ENCODE measurements around the gene KCND3.

Gene KCND3

DNA sequence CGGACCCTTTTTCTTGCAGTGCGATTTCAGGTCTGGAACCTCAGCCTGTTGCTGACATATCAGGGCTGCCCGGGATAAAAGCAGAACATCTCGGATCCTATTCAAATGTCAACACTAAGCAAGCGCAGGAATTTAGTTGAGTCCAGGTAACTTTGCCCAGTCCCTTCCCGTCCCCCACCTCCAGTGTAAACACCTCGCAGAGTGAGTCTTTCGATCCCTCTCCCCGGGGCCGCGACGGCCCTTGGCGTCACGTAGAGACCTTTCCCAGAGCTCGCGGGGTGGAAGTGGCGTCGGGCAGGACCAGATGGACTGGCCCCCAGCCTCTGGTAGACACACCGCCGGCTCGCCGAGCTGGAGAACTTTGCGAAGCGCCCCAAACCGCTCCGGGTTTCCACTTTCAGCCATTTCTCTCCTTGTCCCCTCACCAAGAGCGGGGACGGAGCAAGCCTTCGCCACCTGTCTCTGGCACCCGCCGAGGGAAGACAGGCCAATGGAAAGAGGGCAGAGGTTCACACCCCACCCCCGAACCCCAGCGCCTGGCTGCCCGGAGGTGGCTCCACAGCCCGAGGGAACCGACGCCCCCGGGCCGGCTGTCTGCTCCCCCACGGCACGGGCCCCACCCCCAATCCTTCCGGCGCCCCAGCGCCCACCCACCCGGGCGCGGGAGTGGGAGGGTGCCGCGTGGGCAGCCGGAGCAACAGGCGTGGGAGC is 570 bp downstream of the KCND3 start:
- DNase-seq (ENCODE audit: low spot score), result no peak

GRCh38 chr1:111988377-111988742 is 1.1 kb downstream of the KCND3 start:
- no peak for DNase-seq (ENCODE audit: low spot score)

DNA sequence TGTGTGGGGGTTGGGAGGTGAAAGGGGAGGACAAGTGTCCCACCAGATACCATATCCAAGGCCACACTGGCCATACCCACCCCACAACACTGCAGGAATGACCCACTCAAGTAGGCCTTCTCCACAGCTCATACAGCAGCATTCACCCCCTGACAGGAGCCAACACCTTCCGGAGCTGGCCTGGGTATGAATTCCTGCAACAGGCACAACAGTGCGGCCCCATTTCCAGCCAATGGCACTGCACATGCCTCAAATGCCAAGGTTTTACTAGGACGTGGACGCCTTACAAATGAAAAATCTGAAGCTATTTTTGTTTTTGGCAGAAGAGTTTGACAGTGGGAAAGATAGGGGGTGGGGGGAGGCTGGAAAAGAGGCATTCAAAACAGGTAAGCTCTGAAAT is 2.0 kb downstream of the KCND3 start:
- DNase-seq (ENCODE audit: low spot score), result no peak

DNA sequence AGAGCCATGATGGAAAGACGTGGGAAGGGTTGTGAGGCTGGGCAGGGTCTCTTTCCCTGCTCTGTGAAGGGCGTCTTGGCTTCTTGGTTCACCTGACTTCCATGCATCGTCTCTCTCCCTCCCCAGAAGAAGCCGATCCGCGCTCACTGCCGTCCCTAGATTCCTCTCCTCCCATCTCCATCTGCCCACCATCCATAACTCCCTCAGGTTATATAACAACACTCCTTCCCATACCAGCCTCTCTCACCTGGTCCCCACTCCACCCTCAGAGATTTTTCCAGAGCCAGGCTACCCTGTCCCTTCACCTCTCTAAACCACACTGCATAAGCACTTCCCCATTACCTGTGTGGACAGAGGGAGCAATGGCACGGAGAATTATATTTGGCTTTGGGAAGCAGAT is 6.0 kb downstream of the KCND3 start:
- DNase-seq (ENCODE audit: low spot score), result no peak

- no peak for DNase-seq (ENCODE audit: low spot score)
These were observed 7.0 kb downstream of the KCND3 start for GRCh38 chr1:111982428-111982827.

GRCh38 chr1:111981871-111982270 is 7.6 kb downstream of the KCND3 start:
- no peak for DNase-seq (ENCODE audit: low spot score)

- DNase-seq (ENCODE audit: low spot score), result no peak
These were observed 8.4 kb downstream of the KCND3 start for GRCh38 chr1:111981090-111981489.

DNA sequence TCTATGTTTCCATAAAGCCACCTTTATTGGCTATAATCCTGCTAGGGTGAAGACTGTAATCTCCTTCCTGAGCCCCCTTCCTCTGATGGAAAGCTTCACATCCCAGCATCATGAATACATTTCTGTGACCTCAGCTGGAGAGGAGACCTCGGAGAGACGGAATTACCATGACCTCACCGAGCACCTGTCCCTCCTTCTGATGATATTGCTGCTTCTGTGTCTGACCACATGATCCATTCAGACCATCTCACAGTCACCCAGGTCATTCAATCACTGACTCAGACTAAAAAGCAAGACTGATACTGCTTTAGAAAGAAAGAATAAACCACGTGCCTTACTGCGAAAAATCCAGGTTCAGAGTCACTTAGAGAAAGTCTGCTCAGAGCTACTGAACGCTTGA is 8.8 kb downstream of the KCND3 start:
- DNase-seq (ENCODE audit: low spot score), result no peak

GRCh38 chr1:111978695-111979094 is 10.8 kb downstream of the KCND3 start:
- DNase-seq (ENCODE audit: low spot score), result no peak

DNA sequence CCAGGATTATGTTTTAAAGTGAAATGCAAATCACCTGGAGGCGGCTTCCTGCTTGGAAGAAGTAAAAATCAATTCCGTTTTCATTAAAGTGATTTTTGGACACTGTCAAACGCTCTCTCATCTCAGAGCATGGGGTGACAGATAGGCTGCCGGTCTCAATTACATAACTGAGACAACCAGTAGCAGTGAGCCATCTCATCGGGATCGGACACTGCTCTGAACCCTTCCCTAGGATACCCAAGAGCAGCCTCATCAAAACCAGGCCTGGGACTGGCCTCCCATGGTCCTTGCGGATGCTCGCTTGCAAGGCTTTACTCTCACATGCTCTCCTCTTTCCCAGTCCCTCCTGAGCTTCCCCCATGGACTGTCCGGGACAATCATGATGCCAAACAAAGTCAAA is 12.1 kb downstream of the KCND3 start:
- DNase-seq (ENCODE audit: low spot score), result no peak

DNA sequence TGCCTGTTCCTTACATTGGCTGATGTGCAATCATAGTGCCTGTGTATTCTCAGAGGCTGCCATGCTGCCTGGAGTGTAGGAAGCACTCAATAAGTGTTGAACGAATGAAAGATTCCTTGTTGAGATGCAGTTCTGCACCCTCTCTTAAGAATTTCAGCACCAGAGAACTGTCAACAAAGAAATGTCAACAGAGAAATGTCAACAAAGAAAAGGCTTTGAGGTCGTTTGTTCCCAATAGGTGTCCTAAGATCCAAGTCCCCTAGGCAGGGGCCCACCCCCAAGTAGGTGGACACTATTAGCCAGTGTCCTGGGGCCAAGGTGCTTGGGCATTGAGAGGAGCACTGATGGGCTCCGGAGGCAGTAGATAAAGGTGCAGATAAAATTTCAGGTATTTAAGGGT is 12.6 kb downstream of the KCND3 start:
- DNase-seq (ENCODE audit: low spot score), result no peak

DNA sequence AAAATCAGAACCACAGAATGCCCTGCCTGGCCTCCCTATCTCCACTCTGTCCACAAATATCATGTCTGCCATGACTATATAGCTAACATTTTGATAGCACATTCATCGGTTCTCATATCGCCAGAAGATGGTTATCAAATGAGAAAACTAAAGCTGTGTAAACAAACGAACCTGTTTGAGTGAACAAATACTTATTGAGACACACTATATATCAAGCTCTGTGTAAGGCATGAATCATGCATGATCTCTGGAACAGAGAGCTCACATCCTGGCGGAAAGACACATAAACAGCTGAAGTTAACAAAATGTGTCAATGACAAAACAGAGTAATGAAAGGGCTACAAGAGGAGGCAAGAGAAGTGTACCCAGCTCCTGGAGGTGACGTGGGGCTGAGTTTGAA is 13.1 kb downstream of the KCND3 start:
- no peak for DNase-seq (ENCODE audit: low spot score)

DNA sequence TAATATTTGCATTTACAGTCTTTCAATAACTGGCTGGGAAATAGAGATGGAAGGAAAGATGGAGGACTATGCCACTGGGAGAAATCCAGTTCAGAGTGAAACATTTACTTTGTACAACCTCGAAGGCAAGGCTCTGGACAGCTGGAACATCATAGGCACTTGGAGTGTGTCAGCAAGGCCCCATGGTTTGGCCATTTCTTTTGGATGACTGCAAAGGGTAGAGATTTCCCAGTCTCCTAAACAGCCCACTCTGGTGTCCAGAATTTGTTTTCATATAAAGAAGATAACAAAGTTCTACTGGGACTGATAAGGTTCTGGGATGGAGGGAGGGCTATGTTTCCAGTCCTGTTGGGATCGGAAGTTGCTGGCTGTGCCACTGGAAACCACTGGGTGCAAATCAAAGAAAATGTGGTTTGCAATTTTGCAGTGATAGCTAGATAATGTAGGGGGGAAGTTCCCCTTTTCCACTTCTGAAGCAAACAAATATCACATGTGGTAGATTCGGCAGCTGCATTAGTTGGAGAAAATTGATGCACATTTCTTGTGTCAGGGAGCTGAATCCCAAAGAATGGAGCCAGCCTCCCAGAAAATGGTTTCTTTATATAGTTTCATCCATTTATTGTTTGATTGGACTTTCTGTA is 16.2 kb downstream of the KCND3 start:
- no peak for DNase-seq (ENCODE audit: low spot score)

DNA sequence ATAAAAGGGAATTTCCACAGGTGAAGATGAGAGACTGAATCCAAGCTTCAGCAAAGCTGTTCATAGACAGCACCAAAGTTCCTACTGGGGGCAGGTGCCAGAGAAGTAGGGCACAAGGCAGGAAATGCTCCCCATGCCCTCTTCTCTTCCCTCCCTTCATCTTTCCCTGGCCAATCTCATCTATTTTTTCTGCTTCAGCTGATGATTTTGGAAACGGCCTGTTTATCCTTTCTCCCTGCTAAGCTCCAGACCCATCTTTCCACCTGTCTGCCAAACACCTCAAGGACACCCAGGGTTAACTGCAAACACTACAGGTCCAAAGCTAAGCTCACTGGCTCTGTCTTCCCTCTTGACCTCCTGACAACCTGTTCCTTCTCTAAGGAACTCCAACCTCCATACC is 18.1 kb downstream of the KCND3 start:
- no peak for DNase-seq (ENCODE audit: low spot score)

- no peak for DNase-seq (ENCODE audit: low spot score)
These were observed 21.0 kb downstream of the KCND3 start for GRCh38 chr1:111968511-111968910.

GRCh38 chr1:111967886-111968285 is 21.6 kb downstream of the KCND3 start:
- DNase-seq (ENCODE audit: low spot score), result peak; percentile 36

- DNase-seq (ENCODE audit: low spot score), result no peak
These were observed 22.3 kb downstream of the KCND3 start for GRCh38 chr1:111967067-111967690.

GRCh38 chr1:111965781-111966443 is 23.6 kb downstream of the KCND3 start:
- DNase-seq (ENCODE audit: low spot score), result no peak

DNA sequence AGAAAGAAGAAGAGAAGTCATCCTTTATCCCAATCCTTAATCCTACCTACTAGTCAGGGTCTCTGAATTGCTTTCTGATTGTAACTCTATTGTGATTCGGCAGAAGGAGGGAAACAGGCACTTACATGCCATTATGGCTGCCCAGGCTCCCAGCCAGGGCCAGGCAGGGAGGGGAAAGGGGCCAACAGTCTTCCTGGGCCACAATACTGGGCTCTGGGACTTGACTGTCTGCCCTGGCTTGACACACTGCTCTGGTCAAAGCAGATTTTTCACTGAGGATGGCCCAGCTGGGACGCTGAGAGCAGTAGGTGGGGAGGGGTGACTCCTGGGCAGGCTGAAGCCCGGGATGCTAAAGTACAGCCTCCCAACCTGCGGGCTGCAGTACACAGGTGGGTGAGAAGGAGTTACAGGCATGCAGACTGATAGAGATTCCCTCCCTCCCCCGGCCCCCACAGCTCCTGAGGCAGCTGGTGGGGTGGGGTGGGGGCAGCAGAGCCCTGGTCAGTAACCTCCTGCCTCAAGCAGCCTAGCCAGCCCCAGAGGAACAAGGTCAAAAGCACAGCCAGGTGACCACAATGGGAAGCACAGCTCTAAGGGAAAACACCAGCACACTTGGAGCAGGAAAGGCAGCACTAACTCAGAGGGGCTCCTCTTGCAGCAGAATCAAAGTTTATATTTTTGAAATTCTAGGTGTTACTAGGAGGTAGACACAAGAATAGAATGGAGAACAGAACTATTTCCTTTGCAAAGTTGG is 25.3 kb downstream of the KCND3 start:
- no peak for DNase-seq (ENCODE audit: low spot score)

DNA sequence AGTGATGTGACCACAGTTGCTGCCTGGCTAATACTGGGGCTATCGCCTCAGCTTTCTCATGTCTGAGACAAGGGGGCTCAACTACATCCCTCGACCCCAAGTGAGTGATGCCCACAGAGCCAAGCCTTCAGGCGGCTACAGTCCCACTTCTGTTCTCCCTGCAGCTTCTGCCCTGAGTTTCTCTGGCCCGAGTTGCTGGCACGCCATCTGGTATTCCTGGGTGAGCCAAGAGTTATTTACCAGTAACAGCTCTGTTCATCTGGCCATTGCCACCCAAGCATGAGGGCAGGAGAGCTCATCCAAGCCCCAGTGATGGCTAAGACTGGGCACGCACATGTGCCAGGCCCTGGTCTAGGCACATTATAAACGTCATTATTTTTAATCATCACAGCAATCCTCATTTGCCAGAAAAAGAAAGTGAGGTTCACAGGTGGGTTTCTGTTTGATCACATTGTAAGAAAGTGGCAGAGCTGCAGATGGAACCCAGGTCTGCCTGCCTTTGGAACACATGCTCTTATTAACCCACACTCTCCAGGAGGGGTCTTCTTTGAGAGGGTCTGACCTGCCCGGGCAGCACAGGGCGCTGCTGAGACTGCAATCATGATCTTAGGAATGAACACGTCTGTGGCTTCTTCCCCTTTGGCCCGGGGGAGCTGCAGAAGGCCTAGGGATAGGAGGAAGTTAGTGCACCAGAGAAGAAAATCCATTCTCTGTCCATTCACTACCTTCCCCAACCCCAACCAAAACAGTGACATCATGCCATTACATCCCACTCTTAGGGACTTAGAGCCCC is 27.5 kb downstream of the KCND3 start:
- DNase-seq (ENCODE audit: low spot score), result peak; percentile 71

DNA sequence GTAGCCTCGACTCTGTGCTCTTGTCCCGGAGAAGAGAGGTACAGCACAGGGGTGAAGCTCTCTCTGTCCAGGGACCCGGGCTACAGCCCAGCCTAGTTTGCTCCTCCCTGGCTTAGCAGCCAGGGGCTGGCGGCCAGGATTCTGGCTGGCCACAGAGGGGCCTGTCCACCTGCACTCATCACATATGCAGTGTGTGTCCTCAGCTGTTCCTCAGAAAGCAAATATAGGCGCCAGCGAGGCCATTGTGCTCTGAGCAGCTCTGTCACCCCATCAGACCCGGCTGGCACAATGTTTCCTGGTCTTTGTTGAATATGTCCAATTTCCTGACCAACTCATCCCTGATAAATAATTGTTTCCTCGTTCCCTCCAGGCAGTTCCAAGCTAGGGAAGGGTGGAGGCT is 28.5 kb downstream of the KCND3 start:
- DNase-seq (ENCODE audit: low spot score), result peak; percentile 35

DNA sequence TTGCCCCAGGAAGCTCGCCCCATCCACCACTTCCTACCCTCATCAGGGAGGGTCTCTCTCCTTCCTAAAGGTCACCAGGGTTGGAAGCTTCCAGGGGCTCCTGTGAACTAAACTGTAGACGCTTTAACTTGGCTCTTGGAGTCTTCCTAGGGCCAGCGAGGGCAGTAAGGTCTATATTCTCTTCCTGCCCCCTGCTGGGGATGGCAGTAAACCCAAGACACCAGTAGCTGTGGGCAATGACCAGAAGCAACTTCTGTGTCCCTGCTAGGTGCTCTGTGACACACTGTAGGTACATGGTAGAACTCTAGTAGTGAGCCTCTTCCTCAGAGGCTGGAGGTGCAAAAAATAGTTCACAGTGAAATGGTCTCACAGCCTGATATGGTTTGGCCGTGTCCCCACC is 30.0 kb downstream of the KCND3 start:
- no peak for DNase-seq (ENCODE audit: low spot score)
